ENCODE results near the gene FRMD8.

The FRMD8 gene

DNA sequence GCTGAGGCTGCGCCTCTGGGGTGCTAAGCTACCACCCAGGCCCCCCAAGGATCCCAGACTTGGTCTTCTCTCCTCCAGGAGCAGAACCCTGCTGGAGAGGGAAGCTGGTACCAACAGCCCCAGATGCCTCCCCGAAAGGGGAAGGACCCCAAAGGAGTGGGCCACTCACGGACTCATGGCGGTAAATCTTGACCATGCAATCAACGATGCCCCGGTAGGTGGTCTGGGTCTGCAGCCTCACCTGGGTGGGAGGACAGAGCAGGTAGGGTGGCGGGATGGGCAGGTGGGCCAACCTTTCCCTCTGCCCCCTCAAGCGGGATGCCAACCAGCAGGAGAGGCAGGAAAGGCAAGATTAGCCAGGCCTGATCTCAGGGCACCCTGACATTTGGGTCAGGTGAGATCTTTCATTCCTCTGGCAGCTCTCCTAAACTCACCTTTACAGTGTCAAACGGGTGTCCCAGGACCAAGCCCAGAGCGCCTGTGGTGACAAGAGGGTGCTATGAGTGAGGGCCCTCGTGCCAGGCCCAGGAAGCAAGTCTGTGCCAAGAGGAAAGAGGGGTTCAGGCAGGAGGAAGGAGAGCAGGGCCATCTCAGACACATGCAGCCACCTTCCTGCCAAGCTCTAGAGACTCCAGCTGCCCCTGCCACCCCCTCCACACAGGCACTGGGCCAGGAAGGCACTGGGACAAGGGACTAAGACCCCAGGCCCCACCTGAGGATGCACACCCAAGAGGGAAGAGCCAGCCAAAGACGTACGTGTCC is 6.6 kb upstream of the FRMD8 start:
- Histone ChIP-seq H3K4me1 (ENCODE audit: control insufficient read depth in 1 of 2, insufficient read depth in 1 of 2, low read depth in 1 of 2, low read length in 1 of 2) (peaks cover 28 to 35% of the 10 kb centered on the region in 2 experiments), H3K27me3 (no peaks in the 10 kb centered on the region), H3K27ac (peak overlapping the region; percentile 100), H3K9me3 (no peaks in the 10 kb centered on the region), H3K36me3 (peaks cover 5% of the 10 kb centered on the region), H3K4me3 (ENCODE audit: low read depth in 1 of 2, low read length in 1 of 2) (no peak overlapping the region)
- TF ChIP-seq, protein P1, sequence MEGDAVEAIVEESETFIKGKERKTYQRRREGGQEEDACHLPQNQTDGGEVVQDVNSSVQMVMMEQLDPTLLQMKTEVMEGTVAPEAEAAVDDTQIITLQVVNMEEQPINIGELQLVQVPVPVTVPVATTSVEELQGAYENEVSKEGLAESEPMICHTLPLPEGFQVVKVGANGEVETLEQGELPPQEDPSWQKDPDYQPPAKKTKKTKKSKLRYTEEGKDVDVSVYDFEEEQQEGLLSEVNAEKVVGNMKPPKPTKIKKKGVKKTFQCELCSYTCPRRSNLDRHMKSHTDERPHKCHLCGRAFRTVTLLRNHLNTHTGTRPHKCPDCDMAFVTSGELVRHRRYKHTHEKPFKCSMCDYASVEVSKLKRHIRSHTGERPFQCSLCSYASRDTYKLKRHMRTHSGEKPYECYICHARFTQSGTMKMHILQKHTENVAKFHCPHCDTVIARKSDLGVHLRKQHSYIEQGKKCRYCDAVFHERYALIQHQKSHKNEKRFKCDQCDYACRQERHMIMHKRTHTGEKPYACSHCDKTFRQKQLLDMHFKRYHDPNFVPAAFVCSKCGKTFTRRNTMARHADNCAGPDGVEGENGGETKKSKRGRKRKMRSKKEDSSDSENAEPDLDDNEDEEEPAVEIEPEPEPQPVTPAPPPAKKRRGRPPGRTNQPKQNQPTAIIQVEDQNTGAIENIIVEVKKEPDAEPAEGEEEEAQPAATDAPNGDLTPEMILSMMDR (IDR thresholded peaks at IDR 0.05) = no peak

DNA sequence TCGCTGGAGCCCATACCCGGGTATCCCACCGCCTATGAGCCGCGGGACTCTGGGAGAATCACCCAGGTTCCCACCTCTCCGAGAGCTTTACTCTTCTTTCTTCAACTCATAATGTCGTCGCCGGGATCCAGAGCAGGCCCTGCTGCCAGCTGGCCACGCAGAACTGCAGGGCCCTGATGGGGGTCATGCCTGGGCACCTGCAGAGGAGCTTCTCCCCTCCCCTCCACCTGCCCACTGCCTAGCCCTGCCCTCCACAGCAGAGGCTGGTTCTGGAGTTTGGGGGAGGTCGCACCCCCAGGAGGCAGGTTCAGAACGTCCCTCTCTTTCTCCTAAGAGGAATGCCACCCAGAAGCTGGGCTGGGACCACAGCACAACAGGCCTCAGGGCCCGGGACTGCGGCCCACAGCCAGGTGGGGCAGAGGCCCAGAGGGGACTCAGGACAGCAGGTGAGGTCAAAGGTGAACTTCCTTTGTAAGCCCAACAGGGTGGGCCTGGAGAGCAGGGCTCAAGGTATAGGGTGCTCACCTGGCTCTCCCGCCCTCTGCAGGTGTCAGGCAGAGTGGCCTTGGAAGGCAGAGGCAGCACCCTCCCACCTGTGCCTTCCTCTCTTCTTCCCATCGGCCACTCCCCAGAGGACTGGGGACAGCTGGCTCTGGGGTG is 5.8 kb upstream of the FRMD8 start:
- TF ChIP-seq, protein P1 (IDR thresholded peaks at IDR 0.05) = no peak
- Histone ChIP-seq H3K4me1 (ENCODE audit: control insufficient read depth in 1 of 2, insufficient read depth in 1 of 2, low read depth in 1 of 2, low read length in 1 of 2) (peaks cover 31 to 35% of the 10 kb centered on the region in 2 experiments), H3K27ac (peak overlapping the region; percentile 100), H3K36me3 (peaks cover 5% of the 10 kb centered on the region), H3K4me3 (ENCODE audit: low read depth in 1 of 2, low read length in 1 of 2) (no peak overlapping the region), H3K9me3 (no peaks in the 10 kb centered on the region), H3K27me3 (no peaks in the 10 kb centered on the region)

DNA sequence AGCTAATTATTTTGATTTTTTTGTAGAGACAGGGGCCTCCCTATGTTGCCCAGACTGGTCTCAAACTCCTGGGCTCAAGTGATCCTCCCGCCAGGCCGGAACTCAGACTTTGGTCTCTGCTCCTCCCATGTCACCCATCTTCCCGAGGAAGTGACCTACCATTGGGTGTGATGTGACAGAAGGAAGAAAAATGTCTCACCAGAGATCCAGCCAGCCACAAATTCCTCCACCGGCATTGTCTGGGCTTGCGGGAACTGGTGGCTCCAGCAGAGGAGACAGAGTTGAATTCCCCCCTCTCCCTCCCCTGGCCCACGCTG is 4.8 kb upstream of the FRMD8 start:
- TF ChIP-seq, protein P1 (IDR thresholded peaks at IDR 0.05) = no peak
- Histone ChIP-seq H3K4me3 (ENCODE audit: low read depth in 1 of 2, low read length in 1 of 2) (peak overlapping the region; percentile 65 to 73), H3K4me1 (ENCODE audit: control insufficient read depth in 1 of 2, insufficient read depth in 1 of 2, low read depth in 1 of 2, low read length in 1 of 2) (peaks cover 35 to 41% of the 10 kb centered on the region in 2 experiments), H3K36me3 (peaks cover 5% of the 10 kb centered on the region), H3K27ac (peak overlapping the region; percentile 100), H3K27me3 (no peaks in the 10 kb centered on the region), H3K9me3 (no peaks in the 10 kb centered on the region)

DNA sequence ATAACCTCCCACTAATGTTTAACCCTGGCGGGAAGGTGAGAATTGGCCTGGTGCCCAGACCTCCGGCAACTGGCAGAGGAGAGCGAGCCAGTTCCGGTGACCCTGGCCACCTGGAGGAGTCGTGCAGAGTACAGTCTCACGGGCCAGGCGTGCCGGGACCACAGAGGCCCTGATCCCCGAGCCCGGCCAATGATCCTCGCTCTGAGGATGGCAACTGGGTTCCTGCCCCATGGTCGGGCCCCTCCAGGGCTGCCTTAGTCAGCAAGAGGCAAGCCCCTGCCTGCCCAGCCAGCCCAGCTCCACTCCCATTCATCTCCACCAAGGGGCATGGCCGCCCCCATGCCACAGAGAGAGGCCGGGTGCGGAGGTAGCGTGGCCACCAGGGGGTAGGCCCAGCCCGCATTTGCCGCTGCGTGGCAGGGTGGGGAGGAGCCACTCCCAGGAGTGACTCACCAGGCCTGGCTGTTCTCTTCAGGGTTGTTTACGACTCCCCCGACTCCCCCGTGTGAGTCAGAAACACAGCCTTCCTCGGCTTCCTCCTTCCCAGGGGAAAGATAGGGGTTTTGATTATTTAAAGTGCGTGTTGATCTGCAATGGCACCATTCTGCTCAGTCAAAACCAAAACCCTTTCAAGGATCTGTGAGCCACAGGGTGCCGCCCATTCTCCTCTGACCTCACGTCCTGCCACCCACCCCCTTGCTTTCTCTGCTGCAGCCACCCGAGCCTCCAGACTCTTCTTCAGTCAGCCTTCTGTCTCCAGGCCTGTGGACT is 4.2 kb upstream of the FRMD8 start, which contains the start of gene SLC25A45:
SLC25A45 (minus strand) TSS at position 614 of the 771 bp plus-strand sequence. CDS start 695 bp downstream, outside the sequence.
- no peaks in the 10 kb centered on the region for H3K9me3 ChIP-seq
- H3K27me3 ChIP-seq = no peaks in the 10 kb centered on the region
- H3K36me3 ChIP-seq = no peaks in the 10 kb centered on the region
- H3K4me1 ChIP-seq (ENCODE audit: control insufficient read depth in 1 of 2, insufficient read depth in 1 of 2, low read depth in 1 of 2, low read length in 1 of 2) = peaks cover 40 to 46% of the 10 kb centered on the region in 2 experiments
- TF ChIP-seq, protein P1 (IDR thresholded peaks at IDR 0.05) = peak; percentile 96
- H3K27ac ChIP-seq = peak within 1 kb of the TSS; percentile 100
- H3K4me3 ChIP-seq (ENCODE audit: low read depth in 1 of 2, low read length in 1 of 2) = peak within 1 kb of the TSS; percentile 65 to 73

DNA sequence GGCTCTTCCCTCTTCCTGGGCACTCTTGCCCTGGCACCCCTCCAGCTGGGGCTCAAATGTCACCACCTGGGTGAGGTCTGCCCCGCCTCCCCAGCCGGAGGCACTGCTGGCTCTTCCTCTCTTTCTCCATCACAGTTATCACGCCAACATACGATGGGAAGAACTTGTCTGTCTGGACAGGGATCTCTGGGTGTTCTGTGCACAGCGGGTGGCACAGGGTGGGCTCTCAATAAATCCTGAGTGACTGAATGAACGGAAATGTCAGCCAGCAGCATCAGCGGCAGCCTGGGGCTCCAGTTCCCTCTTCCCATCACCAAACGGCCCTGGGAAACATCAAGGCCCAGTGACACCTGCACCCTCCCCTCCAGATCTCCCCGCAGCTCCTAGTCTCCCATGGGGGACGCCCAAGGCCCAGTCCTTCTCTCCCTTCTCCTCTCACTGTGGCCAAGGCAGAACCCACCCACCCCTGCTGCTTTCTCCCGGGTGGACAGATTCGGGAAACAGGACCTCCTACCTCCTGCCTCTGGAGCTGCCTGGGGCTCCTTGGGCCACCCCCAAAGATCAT is 3.6 kb upstream of the FRMD8 start:
- Histone ChIP-seq H3K27ac (peak overlapping the region; percentile 100), H3K4me1 (ENCODE audit: control insufficient read depth in 1 of 2, insufficient read depth in 1 of 2, low read depth in 1 of 2, low read length in 1 of 2) (peaks cover 46 to 50% of the 10 kb centered on the region in 2 experiments), H3K27me3 (no peaks in the 10 kb centered on the region), H3K9me3 (no peaks in the 10 kb centered on the region), H3K4me3 (ENCODE audit: low read depth in 1 of 2, low read length in 1 of 2) (peak overlapping the region; percentile 65 to 73), H3K36me3 (no peaks in the 10 kb centered on the region)
- TF ChIP-seq, protein P1 (IDR thresholded peaks at IDR 0.05) = no peak
